Esophagus squamous epithelium (tissue), 5 donors: ENCODE measurements around the gene LARP1. TPM values are rescaled to one million over a fixed set of nuclear protein-coding genes. Genes with fewer than 3 reads are reported as not detected.
A peak's percentile ranks its signal among the peaks of the same experiment; 100 is the strongest.

Experiments
- DNase-seq: peaks from one replicate; lab custom pipeline; 2025; lab: John Stamatoyannopoulos, UW
- H3K27ac ChIP-seq, 4 donors: fragments of 200-600 bp; sonication (generic); one replicate each; pipeline ENCODE4 v1.5.1; 2016 to 2019; ENCODE audit warnings: mild to moderate bottlenecking in 1 of 4
- H3K27me3 ChIP-seq, 4 donors: fragments of 200-600 bp; sonication (generic); 1 replicate in 3 of 4; 2 replicates in 1 of 4; pipeline versions ENCODE4 v1.5.1 to v1.6.0; 2017 to 2021; ENCODE audit warnings: antibody characterized with exemption in 1 of 4
- H3K36me3 ChIP-seq, 3 donors: fragments of 200-600 bp; sonication (generic); one replicate each; pipeline ENCODE4 v1.5.1; 2016 to 2019
- H3K4me1 ChIP-seq, 3 donors: fragments of 200-600 bp; sonication (generic); one replicate each; pipeline ENCODE4 v1.5.1; 2017 to 2019
- H3K4me3 ChIP-seq, 4 donors: fragments of 200-600 bp; sonication (generic); 1 replicate in 3 of 4; 2 replicates in 1 of 4; pipeline ENCODE4 v1.5.1; 2016 to 2019; ENCODE audit warnings: mild to moderate bottlenecking in 2 of 4, moderate library complexity in 1 of 4
- H3K9me3 ChIP-seq, 3 donors: fragments of 200-600 bp; sonication (generic); one replicate each; pipeline ENCODE4 v1.5.1; 2016 to 2019
- CTCF ChIP-seq, 6 experiments: fragments of 450-650 bp in 4 of 6; fragments of 200-600 bp in 2 of 6; sonication (generic) in 2 of 6; IDR thresholded peaks; one replicate each; pipeline ENCODE4 v1.5.1; 2016 to 2019; ENCODE audit warnings: antibody characterized with exemption in 6 of 6, mild to moderate bottlenecking in 4 of 6, moderate library complexity in 4 of 6
- POLR2A ChIP-seq, 4 donors: fragments of 450-650 bp; IDR thresholded peaks; one replicate each; pipeline ENCODE4 v1.6.1; 2017; ENCODE audit warnings: antibody characterized with exemption in 4 of 4, mild to moderate bottlenecking in 4 of 4, moderate library complexity in 3 of 4
- WGBS, 2 donors: methylation state at CpG; one replicate each; pipeline ENCODE4 v1.1.5; 2018; 5-methylcytosine and 5-hydroxymethylcytosine counted together
- intact Hi-C: fragments of 100-400 bp; cut with DNase I; formaldehyde crosslinking; loops from one replicate; pipeline ENCODE4 v1.15.0; 2022
- total RNA-seq, 4 donors: library from RNA; depleted of rRNA; stranded (reverse); fragments of >200 nt; gene quantifications; one replicate each; pipeline ENCODE4 v1.1.0, GENCODE V29; 2016
- donor health status: DM: yes; HTN: yes; CAD: no.

Gene LARP1
- total RNA-seq, 4 donors from 2014 or later = 81.7 to 105 (median 95.2) TPM

DNA sequence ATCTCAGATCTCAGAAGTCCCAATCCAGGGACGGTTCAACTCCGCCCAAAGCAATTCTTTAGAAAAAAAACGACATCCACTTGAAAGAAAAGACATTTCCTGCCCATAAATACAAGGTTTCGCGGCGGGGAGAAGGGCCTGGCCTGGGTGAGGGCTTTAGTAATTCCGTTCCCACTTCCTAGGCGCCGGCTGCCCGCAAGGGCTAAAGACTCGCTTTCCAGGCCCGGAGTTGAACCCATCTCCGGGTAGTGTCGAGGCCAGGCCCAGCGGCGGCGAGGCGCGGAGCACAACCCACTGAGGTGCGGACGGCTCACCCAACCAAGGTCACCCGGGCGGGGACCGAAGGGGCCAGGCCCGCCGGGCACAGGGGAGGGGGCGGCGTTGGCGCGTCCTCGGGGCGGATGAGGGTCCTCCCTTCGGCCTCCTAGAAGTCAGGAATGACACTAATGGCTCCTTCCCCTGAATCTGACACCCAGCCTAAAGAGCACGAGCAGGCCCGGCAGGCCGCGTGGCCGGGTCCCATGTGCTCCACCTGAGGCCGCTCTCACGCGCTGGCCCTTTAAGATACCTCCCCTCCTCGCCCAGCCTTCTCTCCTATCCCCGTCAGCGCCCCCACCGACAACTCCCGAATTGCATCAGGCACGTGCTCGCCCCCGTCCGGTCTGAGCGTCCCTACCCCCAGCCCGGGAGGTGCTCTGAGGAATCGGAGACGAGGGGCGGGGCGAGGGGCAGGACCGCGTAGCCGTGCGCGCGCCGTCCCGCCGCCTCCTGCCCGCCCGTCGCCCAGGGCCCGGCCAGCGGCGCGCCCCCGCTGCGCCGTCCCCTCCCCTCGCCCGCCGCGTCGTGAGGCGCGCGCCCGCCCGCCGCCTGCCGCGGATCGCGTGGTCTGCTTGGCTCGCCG, 467 bp upstream of the LARP1 start:
- WGBS, 2 donors = 1% methylated on average over 13 to 24 of the region's 92 CpGs
- intact Hi-C loops = loop anchor here (10.0 kb wide), 1 partner anchor 60 kb away; no protein-coding TSS in a partner anchor
- peak overlapping the region; percentile 75 to 100 (median 89) for H3K4me3 ChIP-seq
- DNase-seq = peak; percentile 96
- no peaks in the 10 kb centered on the region for H3K36me3 ChIP-seq
- peak in 5 of 6 experiments; percentile 20 to 54 (median 45) for TF ChIP-seq CTCF (IDR thresholded peaks at IDR 0.05)
- peak in 3 of 4 donors; percentile 21 to 81 (median 70) for TF ChIP-seq POLR2A (IDR thresholded peaks at IDR 0.05)
- H3K27me3 ChIP-seq = no peaks in the 10 kb centered on the region
- no peaks in the 10 kb centered on the region for H3K9me3 ChIP-seq
- peaks cover 4 to 44% (median 35%) of the 10 kb centered on the region in 3 donors for H3K4me1 ChIP-seq
- H3K27ac ChIP-seq = peak overlapping the region; percentile 94 to 99 (median 99)

DNA sequence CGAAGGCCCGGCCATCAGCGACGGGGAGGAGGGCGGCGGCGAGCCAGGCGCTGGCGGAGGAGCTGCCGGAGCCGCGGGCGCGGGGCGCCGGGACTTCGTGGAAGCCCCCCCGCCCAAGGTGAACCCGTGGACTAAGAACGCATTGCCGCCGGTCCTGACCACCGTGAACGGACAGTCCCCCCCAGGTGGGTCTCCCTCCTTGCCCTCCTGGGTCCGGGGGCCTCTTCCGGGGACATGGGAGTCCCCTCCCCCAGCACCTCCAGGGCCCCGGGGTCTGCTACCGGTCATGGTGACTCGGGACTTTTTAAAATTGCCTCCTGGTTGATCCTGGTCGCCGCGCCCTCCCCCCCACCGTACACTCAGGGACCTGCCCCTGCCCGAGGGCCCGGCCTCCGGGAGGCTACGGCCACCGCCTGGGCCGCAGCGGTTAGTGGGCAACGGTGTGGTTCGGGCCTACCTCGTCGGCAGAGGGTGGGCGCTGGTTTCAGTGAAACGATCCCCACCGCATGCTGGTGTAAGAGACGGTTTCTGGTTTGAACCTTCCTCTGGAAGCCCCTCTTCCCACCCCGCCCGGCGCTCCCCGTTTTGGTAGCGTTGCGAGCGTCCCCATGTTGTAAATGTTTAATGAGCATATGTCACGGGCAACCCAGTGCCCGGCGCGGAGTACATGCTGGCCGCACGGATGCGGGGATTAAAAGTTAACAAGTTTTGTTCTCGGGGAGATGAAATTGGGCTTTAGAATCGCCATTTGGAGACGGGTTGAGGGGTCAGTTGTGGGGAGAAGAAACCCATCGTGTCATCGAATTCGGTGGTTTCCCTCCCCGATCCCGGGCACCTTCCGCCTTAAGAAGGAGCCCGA, 1.1 kb downstream of the LARP1 start:
- 0% methylated on average over 16 to 32 of the region's 72 CpGs for WGBS, 2 donors
- no peaks in the 10 kb centered on the region for H3K36me3 ChIP-seq
- H3K27me3 ChIP-seq = no peaks in the 10 kb centered on the region
- TF ChIP-seq CTCF (IDR thresholded peaks at IDR 0.05) (no peak), POLR2A (IDR thresholded peaks at IDR 0.05) (no peak)
- intact Hi-C loops = loop anchor here (10.0 kb wide), 1 partner anchor 59 kb away; no protein-coding TSS in a partner anchor
- peak overlapping the region; percentile 94 to 99 (median 99) for H3K27ac ChIP-seq
- peak overlapping the region; percentile 75 to 100 (median 89) for H3K4me3 ChIP-seq
- H3K4me1 ChIP-seq = peaks cover 16 to 60% (median 50%) of the 10 kb centered on the region in 3 donors
- DNase-seq = no peak
- H3K9me3 ChIP-seq = no peaks in the 10 kb centered on the region

- H3K27me3 ChIP-seq = no peaks in the 10 kb centered on the region
- H3K4me1 ChIP-seq = peaks cover 25 to 69% (median 59%) of the 10 kb centered on the region in 3 donors
- peak overlapping the region; percentile 75 to 100 (median 89) for H3K4me3 ChIP-seq
- peak overlapping the region; percentile 94 to 99 (median 99) for H3K27ac ChIP-seq
- peak in 1 of 6 experiments; percentile 1 for TF ChIP-seq CTCF (IDR thresholded peaks at IDR 0.05)
- peak in 1 of 4 donors; percentile 22 for TF ChIP-seq POLR2A (IDR thresholded peaks at IDR 0.05)
- no peaks in the 10 kb centered on the region for H3K36me3 ChIP-seq
- no peak for DNase-seq
- WGBS, 2 donors = 0 to 1% methylated on average over 22 to 25 of the region's 73 CpGs
- intact Hi-C loops = loop anchor here (10.0 kb wide), 1 partner anchor 58 kb away; no protein-coding TSS in a partner anchor
- no peaks in the 10 kb centered on the region for H3K9me3 ChIP-seq
These were observed 2.0 kb downstream of the LARP1 start for GRCh38 chr5:154756868-154757813.

GRCh38 chr5:154757814-154758406, 2.7 kb downstream of the LARP1 start:
- H3K27ac ChIP-seq = peak overlapping the region; percentile 94 to 99 (median 99)
- peaks cover 28 to 76% (median 60%) of the 10 kb centered on the region in 3 donors for H3K4me1 ChIP-seq
- intact Hi-C loops = loop anchor here (10.0 kb wide), 1 partner anchor 57 kb away; no protein-coding TSS in a partner anchor
- no peaks in the 10 kb centered on the region for H3K36me3 ChIP-seq
- H3K27me3 ChIP-seq = no peaks in the 10 kb centered on the region
- no peak for DNase-seq
- H3K9me3 ChIP-seq = no peaks in the 10 kb centered on the region
- peak overlapping the region in 3 of 4 donors; percentile 75 to 100 (median 99) for H3K4me3 ChIP-seq
- WGBS, 2 donors = 7 to 9% methylated on average over 4 to 5 of the region's 5 CpGs
- no peak for TF ChIP-seq POLR2A (IDR thresholded peaks at IDR 0.05)
- TF ChIP-seq CTCF (IDR thresholded peaks at IDR 0.05) = no peak
